HepG2 (cell line): ENCODE measurements around the gene ZFPL1. TPM values are rescaled to one million over a fixed set of nuclear protein-coding genes. Genes with fewer than 3 reads are reported as not detected.

Experiments
- AFF4 ChIP-seq: sonication (generic); formaldehyde crosslinking; IDR thresholded peaks from 2 replicates; pipeline ENCODE4 v1.4.0; 2020; ENCODE audit warnings: missing genetic modification reagents
- ARNT2 ChIP-seq: sonication (generic); formaldehyde crosslinking; IDR thresholded peaks from 2 replicates; pipeline ENCODE4 v1.8.0; 2022; ENCODE audit warnings: mild to moderate bottlenecking, low read depth, missing genetic modification reagents, moderate library complexity
- CSRNP1 ChIP-seq: sonication (generic); formaldehyde crosslinking; IDR thresholded peaks from 2 replicates; pipeline ENCODE4 v1.8.1; 2023; ENCODE audit warnings: mild to moderate bottlenecking, missing genetic modification reagents
- DNMT1 ChIP-seq: sonication (generic); formaldehyde crosslinking; IDR thresholded peaks from 2 replicates; pipeline ENCODE4 v1.5.1; 2020; ENCODE audit warnings: mild to moderate bottlenecking, missing genetic modification reagents
- FOXC1 ChIP-seq: sonication (generic); formaldehyde crosslinking; IDR thresholded peaks from 2 replicates; pipeline ENCODE4 v1.8.0; 2022; ENCODE audit warnings: mild to moderate bottlenecking, missing genetic modification reagents, borderline replicate concordance
- GTF2F1 ChIP-seq: fragments of 150-350 bp; IDR thresholded peaks from 2 replicates; pipeline ENCODE4 v1.6.1; 2014; ENCODE audit warnings: low read length
- MAFG ChIP-seq: sonication (generic); formaldehyde crosslinking; IDR thresholded peaks from 2 replicates; pipeline ENCODE4 v1.5.1; 2020; ENCODE audit warnings: mild to moderate bottlenecking, missing genetic modification reagents
- MAZ ChIP-seq, 2 experiments: sonication (generic) in 1 of 2; formaldehyde crosslinking in 1 of 2; IDR thresholded peaks; 2 replicates each; pipeline versions ENCODE4 v1.5.0 to v1.6.1; 2012 to 2020; ENCODE audit warnings: low read depth in 2 of 2, mild to moderate bottlenecking in 2 of 2, borderline replicate concordance in 1 of 2, improper control_type of control experiment in 1 of 2, low read length in 1 of 2, missing genetic modification reagents in 1 of 2, moderate library complexity in 1 of 2
- ONECUT2 ChIP-seq: sonication (generic); formaldehyde crosslinking; IDR thresholded peaks from 2 replicates; pipeline ENCODE4 v1.4.0; 2020; ENCODE audit warnings: missing genetic modification reagents
- PBX2 ChIP-seq: IDR thresholded peaks from 2 replicates; pipeline ENCODE4 v1.6.1; 2016; ENCODE audit warnings: control low read depth
- SIN3B ChIP-seq: fragments of 150-350 bp; IDR thresholded peaks from 2 replicates; pipeline ENCODE4 v1.6.1; 2014; ENCODE audit warnings: low read length
- SPEN ChIP-seq: sonication (generic); formaldehyde crosslinking; IDR thresholded peaks from 2 replicates; pipeline ENCODE4 v1.5.1; 2020; ENCODE audit warnings: low read depth, mild to moderate bottlenecking, missing genetic modification reagents
- TBX3 ChIP-seq: fragments of 450-650 bp; IDR thresholded peaks from 2 replicates; pipeline ENCODE4 v1.6.1; 2017; ENCODE audit warnings: antibody characterized with exemption, mild to moderate bottlenecking, inconsistent platforms, borderline replicate concordance
- TIGD3 ChIP-seq: sonication (generic); formaldehyde crosslinking; IDR thresholded peaks from 2 replicates; pipeline ENCODE4 v1.5.1; 2020; ENCODE audit warnings: mild to moderate bottlenecking, missing genetic modification reagents, borderline replicate concordance
- YEATS2 ChIP-seq: sonication (generic); formaldehyde crosslinking; IDR thresholded peaks from 2 replicates; pipeline ENCODE4 v1.4.0; 2020; ENCODE audit warnings: missing genetic modification reagents, borderline replicate concordance
- ZC3H13 ChIP-seq: sonication (generic); formaldehyde crosslinking; IDR thresholded peaks from 2 replicates; pipeline ENCODE4 v1.8.1; 2023; ENCODE audit warnings: mild to moderate bottlenecking, missing genetic modification reagents, moderate library complexity
- ZFP91 ChIP-seq: sonication (generic); formaldehyde crosslinking; IDR thresholded peaks from 2 replicates; pipeline ENCODE4 v1.9.0; 2022; ENCODE audit warnings: missing genetic modification reagents, mild to moderate bottlenecking, borderline replicate concordance
- ZNF160 ChIP-seq: sonication (generic); formaldehyde crosslinking; IDR thresholded peaks from 2 replicates; pipeline ENCODE4 v1.8.0; 2022; ENCODE audit warnings: mild to moderate bottlenecking, inconsistent platforms, missing genetic modification reagents
- polyA plus RNA-seq, 8 experiments: library from polyadenylated mRNA; depleted of rRNA in 3 of 8; stranded (reverse) in 7 of 8; unstranded in 1 of 8; fragments of >200 nt; fragmentation: Illumina TruSeq in 4 of 8; extraction: Trizol in 4 of 8; gene quantifications; 2 replicates each; pipeline versions ENCODE4 v1.2.1 to v1.2.3, GENCODE V29; 2011 to 2016; ENCODE audit warnings: low read depth in 4 of 8, missing spikeins in 1 of 8, mixed read lengths in 1 of 8; ENCODE audit not compliant: insufficient read depth in 1 of 8
- total RNA-seq, 5 experiments: library from RNA; depleted of rRNA; stranded (reverse); fragments of >200 nt; fragmentation: Illumina TruSeq; extraction: Trizol; gene quantifications; 2 replicates each; pipeline ENCODE4 v1.2.3, GENCODE V29; 2016; ENCODE audit warnings: low read depth in 1 of 5

The ZFPL1 gene
- total and polyA plus RNA-seq, 2 of the 13 experiments (the other 11 are each of a cell fraction or from before 2014, with no cell fraction given): 32.2 to 56.0 TPM

GRCh38 chr11:65134240-65134951, 50.4 kb downstream of the ZFPL1 start, which contains the start of gene SYVN1 (continued):
- peak; percentile 91 for TF ChIP-seq SPEN
- no peak for TF ChIP-seq GTF2F1
- TF ChIP-seq YEATS2: peak; percentile 89; the same call in 1 of the 2 replicates
- peak; percentile 41; the same call in 1 of the 2 replicates for TF ChIP-seq TBX3
- TF ChIP-seq MAFG (CRISPR knock-in tag): no peak
- 0 out of 2 replicates have a peak, but pooled peaks have one; percentile 6 for TF ChIP-seq TIGD3 (CRISPR knock-in tag)
- TF ChIP-seq PBX2: peak; percentile 18; the same call in 1 of the 2 replicates
- peak; percentile 86; the same call in 1 of the 2 replicates for TF ChIP-seq ZFP91 (CRISPR knock-in tag)
- 0 out of 2 replicates have a peak, but pooled peaks have one; percentile 40 for TF ChIP-seq AFF4 (CRISPR knock-in tag)
- TF ChIP-seq DNMT1 (CRISPR knock-in tag): peak; percentile 62; the same call in 1 of the 2 replicates
- peak; percentile 90; the same call in 1 of the 2 replicates for TF ChIP-seq MAZ (IDR thresholded peaks at IDR 0.05; ENCODE audit: borderline replicate concordance, low read depth, low read length)
- TF ChIP-seq MAZ (CRISPR knock-in tag; IDR thresholded peaks at IDR 0.05; ENCODE audit: low read depth): peak; percentile 88
- no peak for TF ChIP-seq FOXC1 (CRISPR knock-in tag)
- TF ChIP-seq SIN3B: 0 out of 2 replicates have a peak, but pooled peaks have one; percentile 15
- TF ChIP-seq ZNF160: peak; percentile 67; the same call in 1 of the 2 replicates
- peak; percentile 58; the same call in 1 of the 2 replicates for TF ChIP-seq ZC3H13 (CRISPR knock-in tag)
- TF ChIP-seq ARNT2 (CRISPR knock-in tag): peak; percentile 61; the same call in 1 of the 2 replicates
- 0 out of 2 replicates have a peak, but pooled peaks have one; percentile 27 for TF ChIP-seq ONECUT2
- TF ChIP-seq CSRNP1 (CRISPR knock-in tag): 0 out of 2 replicates have a peak, but pooled peaks have one; percentile 38
